H9 (cell line): ENCODE measurements around the gene BZW2. TPM values are rescaled to one million over a fixed set of nuclear protein-coding genes. Genes with fewer than 3 reads are reported as not detected.

ENCODE experiments used
- DNase-seq: peaks from one replicate; pipeline ENCODE4 v3.0.0-alpha.2; 2017
- H2AFZ ChIP-seq: one replicate; pipeline ENCODE4 v1.6.1; 2013; ENCODE audit warnings: mild to moderate bottlenecking, low read length, control low read depth, moderate library complexity
- H2AK5ac ChIP-seq: 2 replicates; pipeline ENCODE4 v1.6.1; 2013; ENCODE audit warnings: low read length, control low read depth, mixed read lengths; ENCODE audit not compliant: insufficient read length
- H2BK120ac ChIP-seq: one replicate; pipeline ENCODE4 v1.6.1; 2013; ENCODE audit warnings: low read depth, mild to moderate bottlenecking, low read length, control low read depth, inconsistent platforms; ENCODE audit not compliant: poor library complexity, severe bottlenecking
- H2BK12ac ChIP-seq: 2 replicates; pipeline ENCODE4 v1.6.1; 2013; ENCODE audit warnings: low read length, control low read depth, mixed read lengths, low read depth; ENCODE audit not compliant: insufficient read length
- H2BK15ac ChIP-seq: 2 replicates; pipeline ENCODE4 v1.6.1; 2013; ENCODE audit warnings: low read depth, low read length, control low read depth
- H2BK20ac ChIP-seq: one replicate; pipeline ENCODE4 v1.6.1; 2013; ENCODE audit warnings: low read depth, mild to moderate bottlenecking, low read length, control low read depth, inconsistent platforms; ENCODE audit not compliant: poor library complexity, severe bottlenecking
- H2BK5ac ChIP-seq: 2 replicates; pipeline ENCODE4 v1.6.1; 2013; ENCODE audit warnings: low read length, control low read depth, mixed read lengths; ENCODE audit not compliant: insufficient read length
- H3K14ac ChIP-seq: 2 replicates; pipeline ENCODE4 v1.6.1; 2013; ENCODE audit warnings: low read length, control low read depth; ENCODE audit not compliant: insufficient read depth
- H3K18ac ChIP-seq: 2 replicates; pipeline ENCODE4 v1.6.1; 2013; ENCODE audit warnings: low read depth, mild to moderate bottlenecking, mixed read lengths, low read length, control low read depth; ENCODE audit not compliant: insufficient read length
- H3K23ac ChIP-seq: 2 replicates; pipeline ENCODE4 v1.6.1; 2013; ENCODE audit warnings: low read length, control low read depth, mixed read lengths, low read depth; ENCODE audit not compliant: insufficient read length
- H3K23me2 ChIP-seq: 2 replicates; pipeline ENCODE4 v1.6.1; 2013; ENCODE audit warnings: low read depth, mild to moderate bottlenecking, mixed read lengths, low read length, control low read depth; ENCODE audit not compliant: insufficient read length, poor library complexity, severe bottlenecking
- H3K27ac ChIP-seq: 2 replicates; pipeline ENCODE4 v1.5.1; 2013; ENCODE audit warnings: low read length, control low read depth, mixed read lengths, low read depth; ENCODE audit not compliant: insufficient read length
- H3K27me3 ChIP-seq: 2 replicates; pipeline ENCODE4 v1.6.1; 2013; ENCODE audit warnings: low read length, control low read depth, inconsistent platforms; ENCODE audit not compliant: insufficient read depth
- H3K4ac ChIP-seq: 2 replicates; pipeline ENCODE4 v1.6.1; 2013; ENCODE audit warnings: low read depth, mild to moderate bottlenecking, control low read depth, inconsistent platforms, low read length, moderate library complexity
- H3K4me1 ChIP-seq: 2 replicates; pipeline ENCODE4 v1.6.1; 2013; ENCODE audit warnings: low read length, control low read depth, inconsistent platforms; ENCODE audit not compliant: insufficient read depth
- H3K4me2 ChIP-seq: 2 replicates; pipeline ENCODE4 v1.6.1; 2013; ENCODE audit warnings: low read length, control low read depth, mixed read lengths; ENCODE audit not compliant: insufficient read length, insufficient read depth
- H3K56ac ChIP-seq: 2 replicates; pipeline ENCODE4 v1.6.1; 2013; ENCODE audit warnings: low read depth, mild to moderate bottlenecking, mixed read lengths, low read length, control low read depth; ENCODE audit not compliant: insufficient read length
- H3K79me1 ChIP-seq: 2 replicates; pipeline ENCODE4 v1.6.1; 2013; ENCODE audit warnings: low read depth, mild to moderate bottlenecking, moderate library complexity, low read length, control low read depth, inconsistent platforms; ENCODE audit not compliant: insufficient read depth, poor library complexity, severe bottlenecking
- H3K79me2 ChIP-seq: 2 replicates; pipeline ENCODE4 v1.6.1; 2013; ENCODE audit warnings: low read length, control low read depth, inconsistent platforms; ENCODE audit not compliant: insufficient read depth
- H3K9ac ChIP-seq: 2 replicates; pipeline ENCODE4 v1.6.1; 2013; ENCODE audit warnings: low read length, control low read depth, mixed read lengths; ENCODE audit not compliant: insufficient read length; ENCODE audit errors: extremely low read depth
- H3K9me3 ChIP-seq: one replicate; pipeline ENCODE4 v1.6.1; 2013; ENCODE audit warnings: low read depth, low read length, inconsistent platforms; ENCODE audit not compliant: control insufficient read depth
- H3T11ph ChIP-seq: one replicate; pipeline ENCODE4 v1.6.1; 2013; ENCODE audit warnings: mild to moderate bottlenecking, low read length, control low read depth, inconsistent platforms
- H4K20me1 ChIP-seq: one replicate; pipeline ENCODE4 v1.6.1; 2013; ENCODE audit not compliant: control insufficient read depth, insufficient read length, insufficient read depth
- H4K5ac ChIP-seq: 2 replicates; pipeline ENCODE4 v1.6.1; 2013; ENCODE audit warnings: low read depth, mild to moderate bottlenecking, mixed read lengths, low read length, control low read depth; ENCODE audit not compliant: insufficient read length
- H4K8ac ChIP-seq: replicated peaks from 2 replicates; pipeline ENCODE4 v1.6.1; 2013; ENCODE audit warnings: low read length, control low read depth, mixed read lengths, low read depth; ENCODE audit not compliant: insufficient read length
- H4K91ac ChIP-seq: 2 replicates; pipeline ENCODE4 v1.6.1; 2013; ENCODE audit warnings: low read depth, mild to moderate bottlenecking, moderate library complexity, mixed read lengths, low read length, control low read depth; ENCODE audit not compliant: insufficient read length
- H3K27ac Mint-ChIP-seq, 3 experiments: 2 replicates in 2 of 3; 3 replicates in 1 of 3; pipeline ENCODE4 v1.8.0; 2020 to 2021; ENCODE audit warnings: mixed read lengths in 3 of 3, mild to moderate bottlenecking in 1 of 3, moderate library complexity in 1 of 3
- H3K27me3 Mint-ChIP-seq: 2 replicates; pipeline ENCODE4 v1.8.0; 2021; ENCODE audit warnings: low read depth, mild to moderate bottlenecking, moderate library complexity, mixed read lengths
- H3K36me3 Mint-ChIP-seq, 3 experiments: 2 replicates in 2 of 3; 3 replicates in 1 of 3; pipeline ENCODE4 v1.8.0; 2020 to 2021; ENCODE audit warnings: low read depth in 3 of 3, mixed read lengths in 3 of 3; ENCODE audit not compliant: insufficient read depth in 1 of 3
- H3K4me1 Mint-ChIP-seq, 2 experiments: 2 replicates each; pipeline ENCODE4 v1.8.0; 2020; ENCODE audit warnings: mixed read lengths in 2 of 2
- H3K4me3 Mint-ChIP-seq, 2 experiments: 2 replicates in 1 of 2; 3 replicates in 1 of 2; pipeline ENCODE4 v1.8.0; 2020 to 2021; ENCODE audit warnings: mild to moderate bottlenecking in 2 of 2, mixed read lengths in 2 of 2, moderate library complexity in 1 of 2
- H3K9me3 Mint-ChIP-seq, 2 experiments: 2 replicates in 1 of 2; 3 replicates in 1 of 2; pipeline ENCODE4 v1.8.0; 2020; ENCODE audit warnings: mild to moderate bottlenecking in 2 of 2, mixed read lengths in 2 of 2, moderate library complexity in 1 of 2
- WGBS: extraction: QIAGEN DNeasy Blood & Tissue Kit; methylation state at CpG from one replicate; pipeline ENCODE4 v1.1.7; 2013; ENCODE audit warnings: missing lambda C conversion rate, low lambda C conversion rate, mixed read lengths; ENCODE audit not compliant: insufficient read length; ENCODE audit errors: extremely low coverage; 5-methylcytosine and 5-hydroxymethylcytosine counted together
- total RNA-seq: library from RNA; stranded (reverse); gene quantifications from 2 replicates; pipeline ENCODE4 v1.2.1, GENCODE V29; 2021
- TF ChIP-seq, protein P1 (sequence below): fragments of 200-600 bp; sonication (generic); conservative IDR thresholded peaks from 3 replicates; pipeline ENCODE4 v1.8.0; 2021; ENCODE audit warnings: antibody characterized with exemption, mild to moderate bottlenecking

The BZW2 gene
- total RNA-seq, 1 experiment from 2014 or later = 64.6 TPM

DNA sequence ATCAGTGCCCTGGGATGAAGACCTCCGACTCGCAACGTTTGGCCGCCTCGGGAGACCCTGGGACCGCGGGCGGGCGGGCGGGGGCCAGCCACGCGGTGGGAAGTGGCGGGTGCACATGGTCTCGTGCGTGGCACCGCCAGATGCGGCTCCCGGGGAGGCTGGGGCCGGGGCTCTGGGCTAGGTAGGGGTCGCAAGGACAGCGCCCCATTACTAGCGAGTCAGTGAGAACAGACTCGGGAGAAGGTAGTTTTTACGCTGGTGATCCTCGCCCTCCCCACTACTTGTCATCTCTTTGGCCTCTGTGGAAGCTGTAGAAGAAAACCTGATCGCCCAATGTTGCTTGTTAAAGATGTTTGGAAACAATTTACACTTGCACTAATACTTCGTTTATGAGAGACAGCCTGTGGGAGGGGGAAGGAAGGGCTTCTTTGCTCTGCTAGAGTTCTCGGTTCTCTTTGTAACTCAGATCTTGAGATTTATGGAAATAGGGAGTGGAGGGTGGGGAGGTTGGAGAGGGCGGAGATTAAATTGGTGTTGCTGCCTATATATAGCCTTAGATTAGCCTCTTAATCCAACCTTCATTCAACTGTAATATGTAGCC is 591 bp downstream of the BZW2 start:
- Histone ChIP-seq H3K27ac (no peak overlapping the region), H3K23ac (no peak overlapping the region), H2BK12ac (no peak overlapping the region), H3K9ac (peak overlapping the region; percentile 88), H3K79me2 (peaks cover 24% of the 10 kb centered on the region; the same call in 1 of the 2 replicates), H3K79me1 (no peaks in the 10 kb centered on the region), H2AK5ac (no peak overlapping the region), H2BK5ac (no peak overlapping the region), H4K8ac (no peak overlapping the region), H2BK20ac (no peak overlapping the region), H3T11ph (no peak overlapping the region), H4K5ac (no peak overlapping the region), H3K18ac (no peak overlapping the region), H4K20me1 (no peaks in the 10 kb centered on the region), H3K23me2 (peaks cover 10% of the 10 kb centered on the region), H2BK15ac (no peak overlapping the region), H3K14ac (peak overlapping the region; percentile 89; the same call in 1 of the 2 replicates), H3K56ac (no peak overlapping the region), H2BK120ac (peak overlapping the region; percentile 56), H3K4me2 (peak overlapping the region; percentile 93), H3K9me3 (no peaks in the 10 kb centered on the region), H3K27me3 (no peaks in the 10 kb centered on the region), H4K91ac (no peak overlapping the region), H3K4me1 (peaks cover 6% of the 10 kb centered on the region; the same call in 1 of the 2 replicates), H3K4ac (no peak overlapping the region), H2AFZ (no peak overlapping the region)
- no peak for DNase-seq
- H3K36me3 Mint-ChIP-seq = peaks cover 0 to 1% (median 0%) of the 10 kb centered on the region in 3 experiments; a peak in 2 of 7 replicates
- peak overlapping the region; percentile 99 to 100 for H3K4me3 Mint-ChIP-seq
- H3K4me1 Mint-ChIP-seq = peaks cover 38 to 40% of the 10 kb centered on the region in 2 experiments
- no peaks in the 10 kb centered on the region for H3K9me3 Mint-ChIP-seq
- TF ChIP-seq, protein P1, sequence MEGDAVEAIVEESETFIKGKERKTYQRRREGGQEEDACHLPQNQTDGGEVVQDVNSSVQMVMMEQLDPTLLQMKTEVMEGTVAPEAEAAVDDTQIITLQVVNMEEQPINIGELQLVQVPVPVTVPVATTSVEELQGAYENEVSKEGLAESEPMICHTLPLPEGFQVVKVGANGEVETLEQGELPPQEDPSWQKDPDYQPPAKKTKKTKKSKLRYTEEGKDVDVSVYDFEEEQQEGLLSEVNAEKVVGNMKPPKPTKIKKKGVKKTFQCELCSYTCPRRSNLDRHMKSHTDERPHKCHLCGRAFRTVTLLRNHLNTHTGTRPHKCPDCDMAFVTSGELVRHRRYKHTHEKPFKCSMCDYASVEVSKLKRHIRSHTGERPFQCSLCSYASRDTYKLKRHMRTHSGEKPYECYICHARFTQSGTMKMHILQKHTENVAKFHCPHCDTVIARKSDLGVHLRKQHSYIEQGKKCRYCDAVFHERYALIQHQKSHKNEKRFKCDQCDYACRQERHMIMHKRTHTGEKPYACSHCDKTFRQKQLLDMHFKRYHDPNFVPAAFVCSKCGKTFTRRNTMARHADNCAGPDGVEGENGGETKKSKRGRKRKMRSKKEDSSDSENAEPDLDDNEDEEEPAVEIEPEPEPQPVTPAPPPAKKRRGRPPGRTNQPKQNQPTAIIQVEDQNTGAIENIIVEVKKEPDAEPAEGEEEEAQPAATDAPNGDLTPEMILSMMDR = no peak
- WGBS = no CpG with 5 or more reads among the region's 29 CpGs
- peak overlapping the region in 2 of 3 experiments; percentile 82 to 83; a peak in 4 of 7 replicates for H3K27ac Mint-ChIP-seq
- no peaks in the 10 kb centered on the region for H3K27me3 Mint-ChIP-seq
